H1 (cell line): ENCODE results near the gene TBX18. TPM values are rescaled to one million over a fixed set of nuclear protein-coding genes. Genes with fewer than 3 reads are reported as not detected.

ENCODE experiments used
- CTCF ChIA-PET: fragments of 300-600 bp; sonication (Branson Sonifier 250); formaldehyde crosslinking; loops from one replicate; lab custom pipeline; 2021; ENCODE audit not compliant: partially characterized antibody; lab: Charles Lee
- POLR2A ChIA-PET: fragments of 300-600 bp; sonication (Branson Sonifier 250); formaldehyde crosslinking; loops from one replicate; lab custom pipeline; 2021; ENCODE audit warnings: inconsistent platforms; ENCODE audit not compliant: partially characterized antibody; lab: Charles Lee
- DNase-seq, 2 experiments: peaks; one replicate each; pipeline versions ENCODE4 v3.0.0 to v3.0.0-alpha.2; 2010 to 2022; ENCODE audit warnings: low spot score in 2 of 2, low read depth in 1 of 2, mixed read lengths in 1 of 2
- FAIRE-seq: peaks from 2 replicates; lab custom pipeline; 2011; peaks lifted over from hg19 to GRCh38; lab: Jason Lieb, UNC
- H2AFZ ChIP-seq: 2 replicates; pipeline ENCODE4 v1.8.1; 2012; ENCODE audit warnings: low read length, inconsistent platforms
- H2AK5ac ChIP-seq: 2 replicates; pipeline ENCODE4 v1.6.1; 2013; ENCODE audit warnings: low read depth, low read length
- H2BK120ac ChIP-seq: replicated peaks from 2 replicates; pipeline ENCODE3; 2013; ENCODE audit warnings: low read depth, low read length, inconsistent platforms
- H2BK12ac ChIP-seq: 2 replicates; pipeline ENCODE4 v1.6.1; 2013; ENCODE audit warnings: low read depth, low read length
- H2BK15ac ChIP-seq: 2 replicates; pipeline ENCODE4 v1.6.1; 2013; ENCODE audit warnings: low read length
- H2BK20ac ChIP-seq: 2 replicates; pipeline ENCODE4 v1.6.1; 2013; ENCODE audit warnings: low read length
- H2BK5ac ChIP-seq: 2 replicates; pipeline ENCODE4 v1.6.1; 2013; ENCODE audit warnings: low read depth, low read length
- H3K14ac ChIP-seq: 2 replicates; pipeline ENCODE4 v1.6.1; 2013; ENCODE audit warnings: inconsistent platforms; ENCODE audit not compliant: insufficient read length
- H3K18ac ChIP-seq: 2 replicates; pipeline ENCODE4 v1.6.1; 2013; ENCODE audit warnings: low read length; ENCODE audit errors: extremely low read depth
- H3K23ac ChIP-seq: 2 replicates; pipeline ENCODE4 v1.6.1; 2013; ENCODE audit warnings: inconsistent platforms; ENCODE audit not compliant: insufficient read length
- H3K23me2 ChIP-seq: 2 replicates; pipeline ENCODE4 v1.6.1; 2013; ENCODE audit warnings: low read depth, low read length
- H3K27ac ChIP-seq: 2 replicates; pipeline ENCODE4 v1.6.1; 2011; ENCODE audit warnings: low read depth, low read length, inconsistent platforms
- H3K27me3 ChIP-seq, 4 experiments: replicated peaks in 1 of 4; 1 replicate in 1 of 4; 2 replicates in 3 of 4; pipeline versions ENCODE4 v1.6.1 to v1.8.1; 2011 to 2013; ENCODE audit warnings: low read length in 3 of 4, mild to moderate bottlenecking in 3 of 4, inconsistent platforms in 2 of 4, mixed read lengths in 2 of 4, moderate library complexity in 1 of 4; ENCODE audit not compliant: control insufficient read depth in 3 of 4, insufficient read depth in 3 of 4; ENCODE audit errors: extremely low read depth in 1 of 4
- H3K36me3 ChIP-seq, 4 experiments: 2 replicates each; pipeline versions ENCODE4 v1.6.1 to v1.8.1; 2011 to 2013; ENCODE audit warnings: mild to moderate bottlenecking in 4 of 4, low read length in 3 of 4, moderate library complexity in 2 of 4, control low read depth in 1 of 4, inconsistent platforms in 1 of 4; ENCODE audit not compliant: insufficient read depth in 4 of 4, control insufficient read depth in 2 of 4
- H3K4ac ChIP-seq: replicated peaks from 2 replicates; pipeline ENCODE3; 2013; ENCODE audit warnings: low read length, low read depth, mixed read lengths, inconsistent platforms; ENCODE audit not compliant: insufficient read length
- H3K4me1 ChIP-seq, 4 experiments: replicated peaks in 1 of 4; 1 replicate in 1 of 4; 2 replicates in 3 of 4; pipeline versions ENCODE4 v1.6.1 to v1.8.1; 2011 to 2013; ENCODE audit warnings: low read length in 3 of 4, inconsistent platforms in 2 of 4, mixed read lengths in 1 of 4; ENCODE audit not compliant: insufficient read depth in 4 of 4, control insufficient read depth in 3 of 4
- H3K4me2 ChIP-seq, 2 experiments: 2 replicates each; pipeline versions ENCODE4 v1.6.1 to v1.8.1; 2011 to 2013; ENCODE audit warnings: low read depth in 2 of 2, low read length in 2 of 2, control low read depth in 1 of 2, inconsistent platforms in 1 of 2, mild to moderate bottlenecking in 1 of 2; ENCODE audit not compliant: insufficient read depth in 1 of 2
- H3K4me3 ChIP-seq, 4 experiments: fragments of 200-600, 300-600 bp in 1 of 4; sonication (generic), shearing (Covaris generic), sonication (Bioruptor Twin) in 1 of 4; 2 replicates each; pipeline versions ENCODE4 v1.5.1 to v1.8.1; 2011 to 2016; ENCODE audit warnings: low read length in 4 of 4, low read depth in 3 of 4, control low read depth in 2 of 4, inconsistent platforms in 2 of 4, mild to moderate bottlenecking in 2 of 4, mixed read lengths in 1 of 4, moderate library complexity in 1 of 4; ENCODE audit not compliant: insufficient read depth in 2 of 4; ENCODE audit errors: extremely low read depth in 1 of 4
- H3K56ac ChIP-seq: replicated peaks from 2 replicates; pipeline ENCODE3; 2013; ENCODE audit warnings: low read depth, mild to moderate bottlenecking, mixed read lengths, low read length, inconsistent platforms; ENCODE audit not compliant: insufficient read length
- H3K79me1 ChIP-seq: 2 replicates; pipeline ENCODE4 v1.6.1; 2013; ENCODE audit warnings: low read depth, low read length, control low read depth
- H3K79me2 ChIP-seq, 2 experiments: 2 replicates each; pipeline versions ENCODE4 v1.6.1 to v1.8.1; 2012 to 2013; ENCODE audit warnings: low read length in 2 of 2, mild to moderate bottlenecking in 2 of 2, inconsistent platforms in 1 of 2; ENCODE audit not compliant: insufficient read depth in 2 of 2, control insufficient read depth in 1 of 2
- H3K9ac ChIP-seq, 4 experiments: replicated peaks in 1 of 4; 1 replicate in 1 of 4; 2 replicates in 3 of 4; pipeline versions ENCODE4 v1.6.1 to v1.8.1; 2011 to 2013; ENCODE audit warnings: low read depth in 3 of 4, low read length in 3 of 4, control low read depth in 2 of 4, mild to moderate bottlenecking in 2 of 4, moderate library complexity in 2 of 4, inconsistent platforms in 1 of 4; ENCODE audit errors: extremely low read depth in 1 of 4
- H3K9me3 ChIP-seq, 2 experiments: 2 replicates each; pipeline versions ENCODE4 v1.6.1 to v1.8.1; 2012 to 2013; ENCODE audit warnings: mild to moderate bottlenecking in 2 of 2, moderate library complexity in 2 of 2, control low read depth in 1 of 2, inconsistent platforms in 1 of 2, low read depth in 1 of 2, low read length in 1 of 2, mixed read lengths in 1 of 2; ENCODE audit not compliant: insufficient read depth in 2 of 2
- H4K20me1 ChIP-seq, 2 experiments: replicated peaks in 1 of 2; 2 replicates each; pipeline versions ENCODE3 to v1.8.1; 2011 to 2013; ENCODE audit warnings: inconsistent platforms in 2 of 2, low read length in 2 of 2, mild to moderate bottlenecking in 1 of 2; ENCODE audit not compliant: insufficient read depth in 2 of 2, control insufficient read depth in 1 of 2
- H4K5ac ChIP-seq: 2 replicates; pipeline ENCODE4 v1.6.1; 2013; ENCODE audit warnings: low read length, low read depth, mixed read lengths, inconsistent platforms; ENCODE audit not compliant: insufficient read length
- H4K8ac ChIP-seq: 2 replicates; pipeline ENCODE4 v1.8.0; 2013; ENCODE audit warnings: mild to moderate bottlenecking, moderate library complexity, low read length, inconsistent platforms; ENCODE audit not compliant: insufficient read depth; ENCODE audit errors: extremely low read depth
- H4K91ac ChIP-seq: replicated peaks from 2 replicates; pipeline ENCODE3; 2013; ENCODE audit warnings: low read length, mixed read lengths, inconsistent platforms; ENCODE audit not compliant: insufficient read length
- BCL11A ChIP-seq, 2 experiments: IDR thresholded peaks; one replicate each; pipeline ENCODE4 v1.6.1; 2011; ENCODE audit warnings: low read depth in 2 of 2, low read length in 2 of 2, mild to moderate bottlenecking in 2 of 2
- TCF12 ChIP-seq: IDR thresholded peaks from 2 replicates; pipeline ENCODE4 v1.6.1; 2011; ENCODE audit warnings: low read depth, mild to moderate bottlenecking, low read length
- WGBS, 2 experiments: shearing (Covaris generic) in 1 of 2; methylation state at CpG; one replicate each; pipeline versions ENCODE4 v1.1.6 to v1.1.7; 2013 to 2015; ENCODE audit warnings: low lambda C conversion rate in 2 of 2, mixed read lengths in 2 of 2, inconsistent platforms in 1 of 2, low coverage in 1 of 2, missing lambda C conversion rate in 1 of 2; ENCODE audit not compliant: insufficient replicate concordance in 2 of 2, insufficient coverage in 1 of 2, insufficient read length in 1 of 2; ENCODE audit errors: extremely low coverage in 1 of 2, missing lambda C conversion rate in 1 of 2; 5-methylcytosine and 5-hydroxymethylcytosine counted together
- polyA plus RNA-seq, 7 experiments: library from polyadenylated mRNA; depleted of rRNA in 3 of 7; stranded (reverse) in 5 of 7; unstranded in 2 of 7; fragments of >200 nt in 5 of 7; fragments of 200-250 nt in 2 of 7; gene quantifications; 1 replicate in 5 of 7; 2 replicates in 1 of 7; 4 replicates in 1 of 7; pipeline versions ENCODE4 v1.2.1 to v1.2.3, GENCODE V29; 2011 to 2013; ENCODE audit warnings: missing spikeins in 2 of 7, mixed read lengths in 2 of 7
- total RNA-seq: library from RNA; stranded (reverse); fragmentation: NEBNext Ultra II Directional; extraction: Animal tissue kit (Norgen Biotek cat#: 25700); gene quantifications from 2 replicates; pipeline ENCODE4 v1.2.1, GENCODE V29; 2021

Gene TBX18
- total and polyA plus RNA-seq, 2 of the 8 experiments (the other 6 are each of a cell fraction or from before 2014, with no cell fraction given): 0.02 TPM; not detected in 1

DNA sequence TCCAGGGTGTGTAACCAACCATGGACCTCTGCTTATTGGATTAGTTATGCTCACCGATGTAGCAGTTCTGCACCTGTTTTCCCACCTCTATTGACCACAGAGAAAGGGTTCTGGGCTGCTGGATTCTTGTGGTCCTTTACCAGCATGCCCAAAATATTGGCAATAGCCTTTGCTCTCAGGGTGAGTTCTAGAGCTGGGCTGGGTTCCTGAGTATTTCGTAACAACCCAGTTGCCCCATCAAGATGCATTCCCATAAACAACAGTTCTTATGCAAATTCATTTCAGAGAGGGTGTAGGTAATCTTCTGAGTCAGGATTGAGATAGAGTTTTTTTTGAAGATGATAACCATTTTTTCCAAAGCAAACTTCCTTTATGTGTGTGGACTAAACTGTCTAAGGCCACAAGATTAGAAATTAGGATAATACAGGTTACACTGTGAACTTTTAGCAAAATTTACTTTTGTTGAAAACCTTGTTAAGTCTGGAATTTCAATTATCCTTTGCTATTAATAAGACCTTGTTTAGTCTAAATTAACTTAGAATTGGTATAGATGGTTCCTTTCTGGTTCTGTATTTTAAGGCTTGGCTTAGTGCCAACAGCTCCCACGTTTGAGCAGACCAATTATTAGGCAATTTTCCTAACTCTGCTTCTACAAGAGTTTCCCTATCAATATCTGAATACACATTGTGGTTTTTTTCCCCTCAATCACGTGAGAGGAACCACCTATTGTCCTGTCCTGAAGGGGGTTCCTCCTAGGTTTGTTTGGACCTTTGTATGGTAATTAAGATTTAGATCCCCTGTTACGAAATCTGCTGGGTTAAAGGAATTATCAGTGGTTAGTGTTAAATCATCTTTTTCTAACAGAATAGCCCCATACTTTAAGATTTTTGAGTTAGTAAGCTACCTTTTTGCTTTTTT is 46.1 kb downstream of the TBX18 start:
- TF ChIP-seq TCF12 (no peak), BCL11A (IDR thresholded peaks at IDR 0.05; ENCODE audit: low read depth in 2 of 2, low read length in 2 of 2) (no peak)
- no peak overlapping the region for H3K4ac ChIP-seq
- H3K23ac ChIP-seq: no peak overlapping the region
- no peaks in the 10 kb centered on the region for H3K27me3 ChIP-seq
- H3K14ac ChIP-seq: no peak overlapping the region
- H2BK12ac ChIP-seq: no peak overlapping the region
- ChIA-PET POLR2A (no interaction called here), CTCF (interaction anchor here (0.6 to 3.6 kb wide), 2 partner anchors 11 to 246 kb away, joined by 3 to 9 read pairs; no protein-coding TSS in a partner anchor)
- H3K4me2 ChIP-seq: no peak overlapping the region
- H3K36me3 ChIP-seq: no peaks in the 10 kb centered on the region
- no peak overlapping the region for H3K56ac ChIP-seq
- H3K4me3 ChIP-seq: no peak overlapping the region
- no peak overlapping the region for H2AFZ ChIP-seq
- H3K18ac ChIP-seq: no peak overlapping the region
- no peak overlapping the region for H2BK5ac ChIP-seq
- no peaks in the 10 kb centered on the region; a peak in 1 of 4 replicates for H3K9me3 ChIP-seq
- H3K79me1 ChIP-seq: no peaks in the 10 kb centered on the region
- no peak overlapping the region for H3K9ac ChIP-seq
- no peak overlapping the region for H4K91ac ChIP-seq
- H2BK15ac ChIP-seq: no peak overlapping the region
- H3K79me2 ChIP-seq: no peaks in the 10 kb centered on the region
- no peaks in the 10 kb centered on the region; the same call in 1 of the 2 replicates for H3K23me2 ChIP-seq
- H3K4me1 ChIP-seq: peaks cover 0 to 3% (median 0%) of the 10 kb centered on the region in 4 experiments; a peak in 1 of 7 replicates
- DNase-seq: no peak
- H3K27ac ChIP-seq: no peak overlapping the region
- no peak overlapping the region for H2BK20ac ChIP-seq
- H4K20me1 ChIP-seq: no peaks in the 10 kb centered on the region
- WGBS, 2 experiments: 75% methylated on average over 5 of the region's 5 CpGs; no CpG with 5 or more reads in 1 of the 2 experiments
- no peak overlapping the region for H4K5ac ChIP-seq
- H4K8ac ChIP-seq: no peak overlapping the region
- no peak overlapping the region for H2BK120ac ChIP-seq
- H2AK5ac ChIP-seq: no peak overlapping the region
- no peak for FAIRE-seq
